Mucosa of rectum (tissue), 2 donors: ENCODE measurements around the gene CAMKMT.

Experiments
- H3K27ac ChIP-seq, 2 donors: one replicate each; pipeline ENCODE4 v1.7.0; 2013; ENCODE audit warnings: inconsistent platforms in 2 of 2, low read depth in 2 of 2, low read length in 2 of 2
- H3K27me3 ChIP-seq, 2 donors: one replicate each; pipeline ENCODE4 v1.7.0; 2013; ENCODE audit warnings: low read length in 2 of 2; ENCODE audit not compliant: control insufficient read depth in 2 of 2, insufficient read depth in 2 of 2
- H3K36me3 ChIP-seq, 2 donors: one replicate each; pipeline ENCODE4 v1.7.0; 2013; ENCODE audit warnings: low read length in 2 of 2; ENCODE audit not compliant: control insufficient read depth in 2 of 2, insufficient read depth in 2 of 2
- H3K4me1 ChIP-seq, 2 donors: one replicate each; pipeline ENCODE4 v1.7.0; 2013; ENCODE audit warnings: low read length in 2 of 2, mild to moderate bottlenecking in 1 of 2; ENCODE audit not compliant: control insufficient read depth in 2 of 2, insufficient read depth in 2 of 2
- H3K4me3 ChIP-seq, 2 donors: one replicate each; pipeline ENCODE4 v1.7.0; 2013; ENCODE audit warnings: low read length in 2 of 2
- H3K9ac ChIP-seq, 2 donors: one replicate each; pipeline ENCODE4 v1.7.0; 2013; ENCODE audit warnings: low read length in 2 of 2, low read depth in 1 of 2, mild to moderate bottlenecking in 1 of 2
- H3K9me3 ChIP-seq, 2 donors: one replicate each; pipeline ENCODE4 v1.7.0; 2013; ENCODE audit warnings: low read length in 2 of 2; ENCODE audit not compliant: control insufficient read depth in 2 of 2
- donor health status: healthy.
- donor health status: Normal muscosa, but diverticular disease.

CAMKMT gene

DNA sequence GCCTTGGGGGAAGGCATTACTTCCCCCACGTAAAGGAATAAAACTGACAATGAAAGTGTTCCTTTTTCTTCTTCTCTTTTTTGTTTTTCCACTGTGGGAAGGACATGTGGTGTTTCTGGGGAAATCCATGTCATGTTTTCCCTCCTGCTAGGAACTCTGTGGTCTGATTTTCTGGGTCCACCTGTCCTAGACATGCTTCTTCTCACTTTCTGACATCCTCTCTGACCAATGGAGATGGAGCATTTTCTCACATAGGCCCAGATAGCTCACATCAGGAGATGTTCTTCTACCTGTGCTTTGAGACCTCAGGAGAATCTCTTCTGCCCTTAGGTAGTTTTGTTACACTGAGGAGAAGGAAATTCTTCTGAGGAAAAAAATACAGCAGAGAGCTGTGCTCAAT is 327.8 kb downstream of the CAMKMT start:
- Histone ChIP-seq H3K9me3 (no peaks in the 10 kb centered on the region), H3K27me3 (no peaks in the 10 kb centered on the region), H3K4me3 (no peak overlapping the region), H3K36me3 (no peaks in the 10 kb centered on the region), H3K9ac (no peak overlapping the region), H3K4me1 (no peaks in the 10 kb centered on the region), H3K27ac (no peak overlapping the region)

DNA sequence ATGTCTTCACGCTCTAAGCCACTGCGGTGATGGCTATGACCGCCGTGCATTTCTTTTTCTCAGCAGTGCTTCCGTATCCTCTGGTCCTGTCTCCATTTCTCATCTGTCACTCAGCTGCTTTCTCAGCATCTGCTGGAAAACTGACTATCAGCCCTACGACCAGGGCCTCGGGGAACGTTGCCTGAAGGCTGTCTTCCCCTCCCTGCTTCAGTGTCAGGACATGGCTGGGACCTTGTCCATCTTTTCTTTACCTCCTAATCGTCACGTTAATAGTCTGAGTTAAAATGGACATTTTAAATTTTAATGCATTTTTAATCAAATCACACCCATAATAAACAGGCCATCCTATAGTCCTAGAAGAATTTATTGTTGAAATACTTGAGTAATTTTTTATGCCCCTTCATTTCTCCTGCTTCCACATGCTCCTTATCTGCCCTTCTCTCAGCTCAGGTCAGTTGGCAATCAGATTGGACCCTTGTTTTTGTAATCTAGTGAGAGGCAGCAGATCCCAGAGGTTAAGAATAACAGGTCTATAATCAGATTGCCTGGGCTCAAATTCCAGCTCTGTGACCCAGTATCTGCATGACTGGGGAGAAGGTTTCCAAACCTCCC is 329.5 kb downstream of the CAMKMT start:
- no peaks in the 10 kb centered on the region for H3K27me3 ChIP-seq
- H3K27ac ChIP-seq = no peak overlapping the region
- no peak overlapping the region for H3K9ac ChIP-seq
- no peak overlapping the region for H3K4me3 ChIP-seq
- no peaks in the 10 kb centered on the region for H3K4me1 ChIP-seq
- no peaks in the 10 kb centered on the region for H3K9me3 ChIP-seq
- H3K36me3 ChIP-seq = no peaks in the 10 kb centered on the region

DNA sequence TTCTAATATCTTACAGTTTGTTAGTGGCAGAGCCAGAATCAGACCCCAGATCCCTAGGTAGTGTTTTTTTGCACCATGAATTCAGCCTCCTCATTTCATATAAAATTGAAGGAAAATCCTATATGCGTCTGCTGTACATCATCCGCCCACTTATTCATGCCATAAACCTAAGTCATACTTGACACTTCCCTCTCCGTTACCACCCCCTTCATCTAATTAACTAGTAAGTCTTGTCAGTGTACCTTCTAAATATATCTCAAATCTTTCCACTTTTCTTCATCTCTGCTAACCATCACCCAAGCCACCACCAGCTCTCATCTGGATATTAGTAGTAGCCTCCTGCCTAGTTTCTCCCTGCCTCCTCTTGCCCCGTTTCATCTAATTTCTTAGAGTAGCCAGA is 331.1 kb downstream of the CAMKMT start:
- no peaks in the 10 kb centered on the region for H3K4me1 ChIP-seq
- no peak overlapping the region for H3K9ac ChIP-seq
- H3K9me3 ChIP-seq = no peaks in the 10 kb centered on the region
- no peak overlapping the region for H3K4me3 ChIP-seq
- H3K27ac ChIP-seq = no peak overlapping the region
- H3K27me3 ChIP-seq = no peaks in the 10 kb centered on the region
- no peaks in the 10 kb centered on the region for H3K36me3 ChIP-seq

DNA sequence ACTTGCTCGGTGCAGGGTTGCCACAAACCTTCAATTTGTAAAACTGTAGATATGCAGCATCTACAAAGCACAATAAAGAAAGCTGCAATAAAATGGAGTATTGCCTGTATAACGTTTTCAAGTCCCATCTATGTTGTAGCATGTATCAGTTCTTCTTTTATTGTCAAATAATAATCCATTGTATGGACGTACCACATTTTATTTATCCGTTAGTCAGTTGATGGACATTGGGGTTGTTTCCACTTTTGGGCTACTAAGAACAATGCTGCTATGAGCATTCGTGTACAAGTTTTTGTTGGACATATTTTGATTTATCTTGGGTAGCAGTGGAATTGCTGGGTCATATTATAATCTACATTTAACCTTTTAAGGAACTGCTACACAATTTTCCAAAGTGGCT is 339.1 kb downstream of the CAMKMT start:
- Histone ChIP-seq H3K36me3 (no peaks in the 10 kb centered on the region), H3K9ac (no peak overlapping the region), H3K9me3 (no peaks in the 10 kb centered on the region), H3K4me3 (no peak overlapping the region), H3K4me1 (no peaks in the 10 kb centered on the region), H3K27me3 (no peaks in the 10 kb centered on the region), H3K27ac (no peak overlapping the region)

- Histone ChIP-seq H3K4me1 (no peaks in the 10 kb centered on the region), H3K4me3 (no peak overlapping the region), H3K9me3 (no peaks in the 10 kb centered on the region), H3K27ac (no peak overlapping the region), H3K27me3 (no peaks in the 10 kb centered on the region), H3K36me3 (no peaks in the 10 kb centered on the region), H3K9ac (no peak overlapping the region)
These were observed 343.6 kb downstream of the CAMKMT start for GRCh38 chr2:44705356-44705755.

- H3K9me3 ChIP-seq = no peaks in the 10 kb centered on the region
These were observed 344.2 kb downstream of the CAMKMT start for GRCh38 chr2:44705876-44706480.

GRCh38 chr2:44706681-44707553 is 345.2 kb downstream of the CAMKMT start:
- no peak overlapping the region for H3K9ac ChIP-seq
- H3K4me1 ChIP-seq = no peaks in the 10 kb centered on the region
- H3K27me3 ChIP-seq = no peaks in the 10 kb centered on the region
- no peaks in the 10 kb centered on the region for H3K9me3 ChIP-seq
- H3K27ac ChIP-seq = no peak overlapping the region
- no peaks in the 10 kb centered on the region for H3K36me3 ChIP-seq
- no peak overlapping the region for H3K4me3 ChIP-seq

More at GRCh38 chr2:44705876-44706480, 344.2 kb downstream of the CAMKMT start:
- H3K4me3 ChIP-seq = no peak overlapping the region
- H3K9ac ChIP-seq = no peak overlapping the region
- H3K27me3 ChIP-seq = no peaks in the 10 kb centered on the region
- H3K27ac ChIP-seq = no peak overlapping the region
- H3K36me3 ChIP-seq = no peaks in the 10 kb centered on the region
- H3K4me1 ChIP-seq = no peaks in the 10 kb centered on the region

DNA sequence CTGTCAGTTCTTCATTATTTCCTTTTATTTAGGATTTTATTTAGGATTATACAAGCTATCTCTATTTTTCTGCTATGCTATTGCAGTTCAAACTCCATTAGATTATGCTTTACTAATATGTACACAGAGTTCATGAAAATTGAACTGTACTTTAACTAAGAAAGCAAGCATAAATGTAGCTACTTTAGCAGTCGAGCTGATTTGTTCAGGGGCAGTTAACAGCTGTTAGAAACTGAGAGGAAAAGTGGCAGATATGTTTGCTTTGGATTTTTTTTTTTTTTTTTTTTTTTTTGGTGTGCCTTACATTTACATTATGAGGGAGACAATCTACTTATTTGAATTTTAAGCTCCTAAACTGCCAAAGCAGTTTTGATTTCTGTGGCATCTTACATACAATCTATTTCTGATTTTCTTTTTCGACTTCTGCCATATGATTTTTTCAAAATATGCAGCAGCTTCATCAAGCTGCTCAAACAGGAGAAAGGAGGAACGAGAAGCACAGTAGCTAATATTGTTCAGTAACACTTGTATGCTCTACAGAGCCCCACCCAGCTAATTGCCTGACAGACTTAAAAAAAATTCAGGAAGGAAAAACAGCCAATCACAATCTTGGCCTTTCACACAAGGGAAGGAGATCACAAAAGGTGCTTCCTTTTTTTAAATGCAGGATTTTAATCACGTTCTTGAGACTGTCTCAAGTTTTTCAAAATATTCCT is 346.4 kb downstream of the CAMKMT start:
- Histone ChIP-seq H3K9me3 (no peaks in the 10 kb centered on the region), H3K36me3 (no peaks in the 10 kb centered on the region), H3K27me3 (no peaks in the 10 kb centered on the region), H3K4me1 (no peaks in the 10 kb centered on the region), H3K27ac (peak overlapping the region in 1 of 2 donors; percentile 3), H3K9ac (no peak overlapping the region), H3K4me3 (peak overlapping the region in 1 of 2 donors; percentile 39)

GRCh38 chr2:44708661-44709000 is 346.9 kb downstream of the CAMKMT start:
- no peaks in the 10 kb centered on the region for H3K27me3 ChIP-seq
- peak overlapping the region in 1 of 2 donors; percentile 39 for H3K4me3 ChIP-seq
- H3K4me1 ChIP-seq = no peaks in the 10 kb centered on the region
- no peaks in the 10 kb centered on the region for H3K9me3 ChIP-seq
- no peak overlapping the region for H3K9ac ChIP-seq
- H3K36me3 ChIP-seq = no peaks in the 10 kb centered on the region
- H3K27ac ChIP-seq = peak overlapping the region in 1 of 2 donors; percentile 3

DNA sequence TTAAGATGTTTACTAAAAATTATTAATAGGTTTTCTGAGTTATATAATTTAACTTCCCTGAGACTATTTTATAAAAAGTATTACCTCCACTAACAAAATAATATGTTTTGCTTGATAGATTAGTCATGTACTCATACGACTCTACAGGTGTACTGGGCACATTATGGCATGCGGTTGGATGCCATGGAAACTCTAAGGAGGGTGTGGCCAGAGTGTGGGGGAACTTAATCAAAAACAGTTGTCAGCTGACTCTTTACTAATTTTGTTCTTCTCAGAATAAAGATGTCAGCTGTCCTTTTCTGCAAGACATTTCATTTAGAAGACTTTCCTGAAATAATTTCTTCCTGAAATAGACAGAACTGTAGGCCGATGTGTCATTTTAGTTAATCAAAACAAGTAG is 351.4 kb downstream of the CAMKMT start:
- no peaks in the 10 kb centered on the region for H3K4me1 ChIP-seq
- H3K9me3 ChIP-seq = no peaks in the 10 kb centered on the region
- peak overlapping the region in 1 of 2 donors; percentile 8 for H3K9ac ChIP-seq
- H3K4me3 ChIP-seq = no peak overlapping the region
- no peak overlapping the region for H3K27ac ChIP-seq
- no peaks in the 10 kb centered on the region for H3K36me3 ChIP-seq
- H3K27me3 ChIP-seq = no peaks in the 10 kb centered on the region
